GM12865 (cell line): ENCODE data around the gene TBC1D32.

Source experiments
- DNase-seq: peaks from one replicate; pipeline ENCODE4 v3.0.0; 2010; ENCODE audit warnings: low read depth
- H3K4me3 ChIP-seq: 2 replicates; pipeline ENCODE4 v1.5.1; 2011; ENCODE audit warnings: mild to moderate bottlenecking, low read depth, low read length, control low read depth
- CTCF ChIP-seq: IDR thresholded peaks from 2 replicates; pipeline ENCODE4 v1.5.1; 2011; ENCODE audit warnings: low read length, control low read depth, low read depth, inconsistent platforms; ENCODE audit not compliant: insufficient read depth; ENCODE audit errors: missing control alignments

Gene TBC1D32

GRCh38 chr6:121356575-121356974, 22.3 kb upstream of the TBC1D32 start:
- TF ChIP-seq CTCF, result no peak
- no peak overlapping the region for H3K4me3 ChIP-seq
- no peak for DNase-seq

GRCh38 chr6:121354764-121355163, 20.5 kb upstream of the TBC1D32 start:
- peak; percentile 16 for TF ChIP-seq CTCF
- DNase-seq, result no peak
- no peak overlapping the region for H3K4me3 ChIP-seq

- TF ChIP-seq CTCF, result no peak
- no peak for DNase-seq
- no peak overlapping the region for H3K4me3 ChIP-seq
These were observed 18.7 kb upstream of the TBC1D32 start for GRCh38 chr6:121352941-121353340.

- TF ChIP-seq CTCF, result no peak
- DNase-seq, result no peak
- no peak overlapping the region for H3K4me3 ChIP-seq
These were observed 17.6 kb upstream of the TBC1D32 start for GRCh38 chr6:121351916-121352315.

GRCh38 chr6:121349596-121349995, 15.3 kb upstream of the TBC1D32 start:
- H3K4me3 ChIP-seq, result no peak overlapping the region
- DNase-seq, result no peak
- TF ChIP-seq CTCF, result no peak

DNA sequence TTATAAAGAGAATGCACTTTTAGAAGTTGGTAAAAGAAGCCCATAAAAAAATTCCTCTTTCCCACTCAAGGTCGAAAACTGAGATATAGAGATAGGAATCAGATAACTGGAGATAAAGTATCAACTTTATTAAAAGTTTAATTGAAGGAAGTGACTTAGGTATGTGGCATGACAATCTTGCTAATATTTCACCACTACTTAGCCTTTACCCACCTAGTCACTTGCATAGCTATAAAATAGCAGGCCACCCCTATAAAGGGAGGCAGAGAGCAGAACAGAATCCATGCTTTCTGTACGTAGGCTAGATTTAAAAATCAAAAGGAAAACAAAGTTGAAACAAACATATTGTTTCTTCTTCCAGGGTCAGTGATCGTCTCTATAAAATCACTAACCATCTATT, 13.2 kb upstream of the TBC1D32 start:
- H3K4me3 ChIP-seq, result no peak overlapping the region
- TF ChIP-seq CTCF, result no peak

DNA sequence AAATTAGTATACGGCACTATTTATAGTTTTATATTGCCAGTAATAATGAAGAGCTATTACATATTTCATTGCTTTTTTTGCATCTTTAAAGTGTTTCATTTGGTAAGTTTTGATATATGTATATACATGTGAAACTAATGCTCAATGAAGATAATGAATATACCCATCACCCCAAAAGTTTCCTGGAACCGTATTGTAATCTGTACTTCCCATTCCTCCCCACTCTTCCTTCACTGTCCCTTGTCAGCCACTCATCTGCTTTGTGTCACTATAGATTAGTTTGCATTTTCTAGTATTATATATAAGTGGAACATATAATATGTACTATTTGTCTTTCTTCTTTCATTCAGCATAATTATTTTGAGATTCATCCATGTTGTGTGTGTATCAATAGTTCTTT, 10.3 kb upstream of the TBC1D32 start:
- no peak overlapping the region for H3K4me3 ChIP-seq
- TF ChIP-seq CTCF, result no peak
- no peak for DNase-seq

More for the DNA sequence above, 13.2 kb upstream of the TBC1D32 start:
- DNase-seq, result no peak
